Esophagus (tissue), 2 donors: ENCODE results near the gene UBR3. TPM values are rescaled to one million over a fixed set of nuclear protein-coding genes. Genes with fewer than 3 reads are reported as not detected.
A peak's percentile ranks its signal among the peaks of the same experiment; 100 is the strongest.
"Not testable (repeated sequence)": the region's sequence is repeated elsewhere in the genome, so short reads cannot be mapped to it uniquely, and the experiment has no call there.

Experiments used
- H3K27ac ChIP-seq, 2 donors: one replicate each; pipeline ENCODE4 v1.5.1; 2013; ENCODE audit warnings: low read depth in 2 of 2, mild to moderate bottlenecking in 2 of 2, inconsistent platforms in 1 of 2, low read length in 1 of 2, moderate library complexity in 1 of 2
- H3K27me3 ChIP-seq, 2 donors: one replicate each; pipeline ENCODE4 v1.6.1; 2013; ENCODE audit warnings: low read length in 2 of 2, control low read depth in 1 of 2, mild to moderate bottlenecking in 1 of 2; ENCODE audit not compliant: insufficient read depth in 2 of 2, control insufficient read depth in 1 of 2
- H3K36me3 ChIP-seq, 2 donors: one replicate each; pipeline ENCODE4 v1.6.1; 2013; ENCODE audit warnings: low read length in 1 of 2; ENCODE audit not compliant: control insufficient read depth in 2 of 2, insufficient read depth in 2 of 2
- H3K4me1 ChIP-seq, 2 donors: one replicate each; pipeline ENCODE4 v1.6.1; 2013; ENCODE audit warnings: low read length in 1 of 2; ENCODE audit not compliant: control insufficient read depth in 2 of 2, insufficient read depth in 2 of 2
- H3K4me3 ChIP-seq, 2 donors: one replicate each; pipeline ENCODE4 v1.5.1; 2013; ENCODE audit warnings: low read length in 2 of 2, mild to moderate bottlenecking in 2 of 2, low read depth in 1 of 2, moderate library complexity in 1 of 2
- H3K9me3 ChIP-seq, 2 donors: one replicate each; pipeline ENCODE4 v1.6.1; 2013; ENCODE audit warnings: mild to moderate bottlenecking in 2 of 2, low read depth in 1 of 2, low read length in 1 of 2, moderate library complexity in 1 of 2; ENCODE audit not compliant: control insufficient read depth in 2 of 2, insufficient read depth in 1 of 2
- WGBS, 2 donors: extraction: QIAGEN DNeasy Blood & Tissue Kit; methylation state at CpG; one replicate each; pipeline ENCODE4 v1.1.7; 2013; 5-methylcytosine and 5-hydroxymethylcytosine counted together
- polyA plus RNA-seq, 2 donors: library from polyadenylated mRNA; stranded (reverse); fragments of 200-250 nt; gene quantifications; one replicate each; pipeline ENCODE4 v1.2.3, GENCODE V29; 2013
- donor health status: healthy with polysubstance abuse.
- donor health status: Bipolar disorder and iron deficiency.

The UBR3 gene
- polyA plus RNA-seq, 2 donors: 9.8 TPM

- Histone ChIP-seq H3K27me3 (no peaks in the 10 kb centered on the region), H3K9me3 (no peaks in the 10 kb centered on the region), H3K4me3 (peak within 1 kb of the TSS; percentile 76 to 96), H3K4me1 (no peaks in the 10 kb centered on the region), H3K27ac (peak within 1 kb of the TSS; percentile 78 to 85), H3K36me3 (peaks cover 0 to 3% of the 10 kb centered on the region in 2 donors)
- WGBS, 2 donors: 0 to 1% methylated on average over 46 to 67 of the region's 67 CpGs
Measured at GRCh38 chr2:169798718-169799592, 28.3 kb upstream of the UBR3 start, which contains the start of gene SSB. TSS of gene SSB (plus strand) at chr2:169798871. CDS start at chr2:169800961, 2,090 bp downstream.

GRCh38 chr2:169803480-169803879, 23.8 kb upstream of the UBR3 start:
- peaks cover 0 to 3% of the 10 kb centered on the region in 2 donors for H3K36me3 ChIP-seq
- H3K4me1 ChIP-seq: no peaks in the 10 kb centered on the region
- H3K27ac ChIP-seq: no peak overlapping the region
- H3K27me3 ChIP-seq: no peaks in the 10 kb centered on the region
- H3K4me3 ChIP-seq: no peak overlapping the region
- 93 to 96% methylated on average over 9 of the region's 9 CpGs for WGBS, 2 donors
- no peaks in the 10 kb centered on the region for H3K9me3 ChIP-seq

- H3K27me3 ChIP-seq: no peaks in the 10 kb centered on the region
- H3K36me3 ChIP-seq: peaks cover 3% of the 10 kb centered on the region in 2 donors
- no peak overlapping the region for H3K27ac ChIP-seq
- no peaks in the 10 kb centered on the region for H3K9me3 ChIP-seq
- H3K4me3 ChIP-seq: no peak overlapping the region
- H3K4me1 ChIP-seq: no peaks in the 10 kb centered on the region
Measured at GRCh38 chr2:169806586-169806985, 20.7 kb upstream of the UBR3 start.

GRCh38 chr2:169808221-169808620, 19.0 kb upstream of the UBR3 start:
- WGBS, 2 donors: 77% methylated on average over 4 of the region's 4 CpGs
- Histone ChIP-seq H3K27ac (no peak overlapping the region), H3K9me3 (no peaks in the 10 kb centered on the region), H3K4me1 (no peaks in the 10 kb centered on the region), H3K27me3 (no peaks in the 10 kb centered on the region), H3K36me3 (peaks cover 0 to 6% of the 10 kb centered on the region in 2 donors), H3K4me3 (no peak overlapping the region)

- no peaks in the 10 kb centered on the region for H3K4me1 ChIP-seq
- 40 to 43% methylated on average over 1 of the region's 1 CpG for WGBS, 2 donors
- no peaks in the 10 kb centered on the region for H3K9me3 ChIP-seq
- no peak overlapping the region for H3K27ac ChIP-seq
- no peak overlapping the region for H3K4me3 ChIP-seq
- peaks cover 3 to 11% of the 10 kb centered on the region in 2 donors for H3K36me3 ChIP-seq
- no peaks in the 10 kb centered on the region for H3K27me3 ChIP-seq
Measured at GRCh38 chr2:169815849-169816248, 11.4 kb upstream of the UBR3 start.

- not testable (repeated sequence) for H3K27me3 ChIP-seq, H3K27ac ChIP-seq, H3K9me3 ChIP-seq, H3K4me1 ChIP-seq, H3K36me3 ChIP-seq, H3K4me3 ChIP-seq
Measured at GRCh38 chr2:169816961-169817360, 10.3 kb upstream of the UBR3 start.

GRCh38 chr2:169817369-169817768, 9.9 kb upstream of the UBR3 start:
- H3K27ac ChIP-seq, H3K9me3 ChIP-seq, H3K4me1 ChIP-seq, H3K27me3 ChIP-seq, H3K36me3 ChIP-seq, H3K4me3 ChIP-seq: not testable (repeated sequence)
- WGBS, 2 donors: 97% methylated on average over 6 of the region's 6 CpGs

GRCh38 chr2:169818241-169818640, 9.0 kb upstream of the UBR3 start:
- H3K27ac ChIP-seq: no peak overlapping the region
- H3K27me3 ChIP-seq: no peaks in the 10 kb centered on the region
- no peak overlapping the region for H3K4me3 ChIP-seq
- peaks cover 3 to 5% of the 10 kb centered on the region in 2 donors for H3K36me3 ChIP-seq
- H3K4me1 ChIP-seq: no peaks in the 10 kb centered on the region
- no peaks in the 10 kb centered on the region for H3K9me3 ChIP-seq

GRCh38 chr2:169819106-169819505, 8.1 kb upstream of the UBR3 start:
- no peaks in the 10 kb centered on the region for H3K4me1 ChIP-seq
- H3K4me3 ChIP-seq: no peak overlapping the region
- no peaks in the 10 kb centered on the region for H3K9me3 ChIP-seq
- no peak overlapping the region for H3K27ac ChIP-seq
- no peaks in the 10 kb centered on the region for H3K27me3 ChIP-seq
- peaks cover 3 to 5% of the 10 kb centered on the region in 2 donors for H3K36me3 ChIP-seq
- WGBS, 2 donors: 54 to 57% methylated on average over 1 of the region's 1 CpG

GRCh38 chr2:169820101-169820500, 7.2 kb upstream of the UBR3 start:
- not testable (repeated sequence) for H3K9me3 ChIP-seq, H3K27ac ChIP-seq, H3K4me3 ChIP-seq, H3K36me3 ChIP-seq, H3K4me1 ChIP-seq, H3K27me3 ChIP-seq
- WGBS, 2 donors: 66 to 70% methylated on average over 7 of the region's 7 CpGs
